ENCODE results near the gene CDK6.

CDK6 gene

GRCh38 chr7:92716825-92717580, 119.4 kb downstream of the CDK6 start:
- H3K27ac ChIP-seq (ENCODE audit: poor library complexity, severe bottlenecking): peak overlapping the region; percentile 71

GRCh38 chr7:92715963-92716362, 120.4 kb downstream of the CDK6 start:
- no peak for ATAC-seq (ENCODE audit: low read depth)

More at GRCh38 chr7:92716825-92717580, 119.4 kb downstream of the CDK6 start:
- H3K4me3 ChIP-seq (ENCODE audit: severe bottlenecking): no peak overlapping the region
- H3K36me3 ChIP-seq (ENCODE audit: low read depth): peaks cover 33% of the 10 kb centered on the region
- H3K9me3 ChIP-seq (ENCODE audit: severe bottlenecking): no peaks in the 10 kb centered on the region
- no peaks in the 10 kb centered on the region for H3K27me3 ChIP-seq (ENCODE audit: insufficient read depth, poor library complexity, severe bottlenecking)
- peaks cover 16% of the 10 kb centered on the region for H3K4me1 ChIP-seq (ENCODE audit: insufficient read depth, poor library complexity, severe bottlenecking)
- no peak for TF ChIP-seq CTCF (IDR thresholded peaks at IDR 0.05; ENCODE audit: poor library complexity, severe bottlenecking)
- ATAC-seq (ENCODE audit: low read depth) (no peak), DNase-seq (ENCODE audit: low spot score) (no peak)

GRCh38 chr7:92714767-92715166, 121.6 kb downstream of the CDK6 start:
- H3K4me3 ChIP-seq (ENCODE audit: severe bottlenecking): no peak overlapping the region
- peaks cover 24% of the 10 kb centered on the region for H3K36me3 ChIP-seq (ENCODE audit: low read depth)
- TF ChIP-seq CTCF (IDR thresholded peaks at IDR 0.05; ENCODE audit: poor library complexity, severe bottlenecking): no peak
- ATAC-seq (ENCODE audit: low read depth) (no peak), DNase-seq (ENCODE audit: low spot score) (no peak)
- H3K4me1 ChIP-seq (ENCODE audit: insufficient read depth, poor library complexity, severe bottlenecking): peaks cover 16% of the 10 kb centered on the region
- H3K9me3 ChIP-seq (ENCODE audit: severe bottlenecking): no peaks in the 10 kb centered on the region
- H3K27ac ChIP-seq (ENCODE audit: poor library complexity, severe bottlenecking): no peak overlapping the region
- no peaks in the 10 kb centered on the region for H3K27me3 ChIP-seq (ENCODE audit: insufficient read depth, poor library complexity, severe bottlenecking)

More at GRCh38 chr7:92715963-92716362, 120.4 kb downstream of the CDK6 start:
- H3K9me3 ChIP-seq (ENCODE audit: severe bottlenecking): no peaks in the 10 kb centered on the region
- TF ChIP-seq CTCF (IDR thresholded peaks at IDR 0.05; ENCODE audit: poor library complexity, severe bottlenecking): no peak
- H3K4me1 ChIP-seq (ENCODE audit: insufficient read depth, poor library complexity, severe bottlenecking): peaks cover 16% of the 10 kb centered on the region
- no peak for DNase-seq (ENCODE audit: low spot score)
- H3K27me3 ChIP-seq (ENCODE audit: insufficient read depth, poor library complexity, severe bottlenecking): no peaks in the 10 kb centered on the region
- no peak overlapping the region for H3K27ac ChIP-seq (ENCODE audit: poor library complexity, severe bottlenecking)
- peaks cover 24% of the 10 kb centered on the region for H3K36me3 ChIP-seq (ENCODE audit: low read depth)
- H3K4me3 ChIP-seq (ENCODE audit: severe bottlenecking): no peak overlapping the region

- DNase-seq (ENCODE audit: low spot score): no peak
- no peak for ATAC-seq (ENCODE audit: low read depth)
- TF ChIP-seq CTCF (IDR thresholded peaks at IDR 0.05; ENCODE audit: poor library complexity, severe bottlenecking): no peak
- H3K36me3 ChIP-seq (ENCODE audit: low read depth): peaks cover 24% of the 10 kb centered on the region
- H3K9me3 ChIP-seq (ENCODE audit: severe bottlenecking): no peaks in the 10 kb centered on the region
- H3K4me1 ChIP-seq (ENCODE audit: insufficient read depth, poor library complexity, severe bottlenecking): peaks cover 12% of the 10 kb centered on the region
- H3K27me3 ChIP-seq (ENCODE audit: insufficient read depth, poor library complexity, severe bottlenecking): no peaks in the 10 kb centered on the region
- H3K4me3 ChIP-seq (ENCODE audit: severe bottlenecking): no peak overlapping the region
- H3K27ac ChIP-seq (ENCODE audit: poor library complexity, severe bottlenecking): no peak overlapping the region
These were observed 122.1 kb downstream of the CDK6 start for GRCh38 chr7:92714280-92714679.

GRCh38 chr7:92709912-92710311, 126.5 kb downstream of the CDK6 start:
- TF ChIP-seq CTCF (IDR thresholded peaks at IDR 0.05; ENCODE audit: poor library complexity, severe bottlenecking): no peak
- peaks cover 30% of the 10 kb centered on the region for H3K36me3 ChIP-seq (ENCODE audit: low read depth)
- no peak overlapping the region for H3K27ac ChIP-seq (ENCODE audit: poor library complexity, severe bottlenecking)
- H3K4me3 ChIP-seq (ENCODE audit: severe bottlenecking): no peak overlapping the region
- ATAC-seq (ENCODE audit: low read depth) (no peak), DNase-seq (ENCODE audit: low spot score) (no peak)
- H3K9me3 ChIP-seq (ENCODE audit: severe bottlenecking): no peaks in the 10 kb centered on the region
- H3K27me3 ChIP-seq (ENCODE audit: insufficient read depth, poor library complexity, severe bottlenecking): no peaks in the 10 kb centered on the region
- no peaks in the 10 kb centered on the region for H3K4me1 ChIP-seq (ENCODE audit: insufficient read depth, poor library complexity, severe bottlenecking)
